ENCODE data around the gene ADAMTSL1. TPM values are rescaled to one million over a fixed set of nuclear protein-coding genes. Genes with fewer than 3 reads are reported as not detected.

Gene ADAMTSL1, protein sequence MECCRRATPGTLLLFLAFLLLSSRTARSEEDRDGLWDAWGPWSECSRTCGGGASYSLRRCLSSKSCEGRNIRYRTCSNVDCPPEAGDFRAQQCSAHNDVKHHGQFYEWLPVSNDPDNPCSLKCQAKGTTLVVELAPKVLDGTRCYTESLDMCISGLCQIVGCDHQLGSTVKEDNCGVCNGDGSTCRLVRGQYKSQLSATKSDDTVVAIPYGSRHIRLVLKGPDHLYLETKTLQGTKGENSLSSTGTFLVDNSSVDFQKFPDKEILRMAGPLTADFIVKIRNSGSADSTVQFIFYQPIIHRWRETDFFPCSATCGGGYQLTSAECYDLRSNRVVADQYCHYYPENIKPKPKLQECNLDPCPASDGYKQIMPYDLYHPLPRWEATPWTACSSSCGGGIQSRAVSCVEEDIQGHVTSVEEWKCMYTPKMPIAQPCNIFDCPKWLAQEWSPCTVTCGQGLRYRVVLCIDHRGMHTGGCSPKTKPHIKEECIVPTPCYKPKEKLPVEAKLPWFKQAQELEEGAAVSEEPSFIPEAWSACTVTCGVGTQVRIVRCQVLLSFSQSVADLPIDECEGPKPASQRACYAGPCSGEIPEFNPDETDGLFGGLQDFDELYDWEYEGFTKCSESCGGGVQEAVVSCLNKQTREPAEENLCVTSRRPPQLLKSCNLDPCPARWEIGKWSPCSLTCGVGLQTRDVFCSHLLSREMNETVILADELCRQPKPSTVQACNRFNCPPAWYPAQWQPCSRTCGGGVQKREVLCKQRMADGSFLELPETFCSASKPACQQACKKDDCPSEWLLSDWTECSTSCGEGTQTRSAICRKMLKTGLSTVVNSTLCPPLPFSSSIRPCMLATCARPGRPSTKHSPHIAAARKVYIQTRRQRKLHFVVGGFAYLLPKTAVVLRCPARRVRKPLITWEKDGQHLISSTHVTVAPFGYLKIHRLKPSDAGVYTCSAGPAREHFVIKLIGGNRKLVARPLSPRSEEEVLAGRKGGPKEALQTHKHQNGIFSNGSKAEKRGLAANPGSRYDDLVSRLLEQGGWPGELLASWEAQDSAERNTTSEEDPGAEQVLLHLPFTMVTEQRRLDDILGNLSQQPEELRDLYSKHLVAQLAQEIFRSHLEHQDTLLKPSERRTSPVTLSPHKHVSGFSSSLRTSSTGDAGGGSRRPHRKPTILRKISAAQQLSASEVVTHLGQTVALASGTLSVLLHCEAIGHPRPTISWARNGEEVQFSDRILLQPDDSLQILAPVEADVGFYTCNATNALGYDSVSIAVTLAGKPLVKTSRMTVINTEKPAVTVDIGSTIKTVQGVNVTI (N-terminal part only)
- total RNA-seq: 9.6 and 10.4 TPM in 2 replicates

DNA sequence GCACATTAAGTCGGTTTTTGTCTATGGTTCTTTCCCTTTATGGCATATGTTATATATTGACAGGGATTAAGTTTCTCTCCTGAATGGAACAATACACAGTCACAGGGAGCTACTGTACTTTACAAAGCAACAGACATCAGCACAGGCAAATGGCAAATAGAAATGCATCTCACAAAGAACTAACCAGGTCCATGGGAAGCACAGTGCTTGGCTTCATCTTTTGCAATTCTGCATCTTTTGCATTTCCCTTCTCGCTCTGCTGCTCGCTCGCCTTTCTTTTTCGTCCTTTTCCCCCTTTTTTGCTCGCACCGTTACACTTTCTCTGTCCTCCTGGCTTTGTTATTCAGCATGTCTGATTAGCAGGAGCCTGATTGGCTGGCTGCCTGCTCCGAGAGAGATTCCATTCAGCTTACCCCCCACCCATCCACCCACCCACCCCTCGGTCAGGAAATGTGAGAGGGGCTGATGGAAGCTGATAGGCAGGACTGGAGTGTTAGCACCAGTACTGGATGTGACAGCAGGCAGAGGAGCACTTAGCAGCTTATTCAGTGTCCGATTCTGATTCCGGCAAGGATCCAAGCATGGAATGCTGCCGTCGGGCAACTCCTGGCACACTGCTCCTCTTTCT lies at the start of gene ADAMTSL1:
Gene ADAMTSL1, plus strand, starts transcription at position 502 of the 628 bp plus-strand sequence. Its CDS starts 80 bp downstream, at position 582.

